GM18511 (cell line): ENCODE measurements around the gene HEXD.

Experiments used
- ATAC-seq: cut with Tn5 transposase; IDR thresholded peaks from one replicate; pipeline ENCODE4 v1.9.1; 2021; ENCODE audit warnings: mild to moderate bottlenecking, moderate library complexity; ENCODE audit not compliant: unreplicated experiment

Gene HEXD

DNA sequence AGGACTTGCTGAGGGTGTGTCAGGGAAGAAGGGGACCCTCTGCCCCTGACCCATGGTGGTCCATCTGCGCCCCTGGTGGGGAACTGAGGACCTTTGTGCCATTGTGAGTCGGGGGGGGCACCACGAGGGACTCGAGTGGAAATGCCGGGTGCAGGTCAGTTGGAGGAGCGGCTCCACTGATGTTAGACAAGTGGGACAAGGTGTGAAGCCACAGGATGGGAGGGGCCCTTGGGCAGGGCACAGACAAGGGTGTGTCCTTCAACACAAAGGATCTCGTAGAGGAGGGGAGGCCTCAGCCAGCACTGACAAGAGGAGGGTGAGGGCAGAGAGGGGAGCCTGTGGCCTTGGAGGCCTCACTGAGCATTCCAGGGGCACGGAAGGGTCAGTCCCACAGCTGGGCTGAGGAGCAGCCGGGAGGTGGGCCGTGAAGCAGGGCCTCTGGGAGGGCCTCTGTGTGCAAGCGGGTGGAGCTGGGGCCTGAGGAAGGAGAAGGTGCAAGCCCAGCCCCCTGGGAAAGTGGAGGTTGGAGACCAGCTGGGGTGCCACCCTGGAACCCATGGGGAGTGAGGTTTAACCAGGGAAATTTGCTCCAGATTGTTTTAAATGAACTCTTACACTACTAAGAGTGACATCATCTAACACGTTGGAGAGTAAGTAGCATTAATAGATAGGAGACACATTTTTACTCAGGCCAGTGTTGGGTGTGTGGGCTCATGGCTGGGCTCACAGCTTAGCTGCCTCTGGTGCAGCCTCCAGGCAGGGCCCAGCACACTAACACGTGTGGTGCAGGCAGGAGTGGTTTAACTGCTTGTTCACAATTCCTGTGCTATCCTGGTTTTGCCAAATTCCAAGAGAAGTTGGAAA lies 68.3 kb downstream of the HEXD start:
- ATAC-seq, result no peak

- no peak for ATAC-seq
These were observed 69.8 kb downstream of the HEXD start for GRCh38 chr17:82487910-82488309.

- no peak for ATAC-seq
These were observed 71.0 kb downstream of the HEXD start for GRCh38 chr17:82489117-82489516.

DNA sequence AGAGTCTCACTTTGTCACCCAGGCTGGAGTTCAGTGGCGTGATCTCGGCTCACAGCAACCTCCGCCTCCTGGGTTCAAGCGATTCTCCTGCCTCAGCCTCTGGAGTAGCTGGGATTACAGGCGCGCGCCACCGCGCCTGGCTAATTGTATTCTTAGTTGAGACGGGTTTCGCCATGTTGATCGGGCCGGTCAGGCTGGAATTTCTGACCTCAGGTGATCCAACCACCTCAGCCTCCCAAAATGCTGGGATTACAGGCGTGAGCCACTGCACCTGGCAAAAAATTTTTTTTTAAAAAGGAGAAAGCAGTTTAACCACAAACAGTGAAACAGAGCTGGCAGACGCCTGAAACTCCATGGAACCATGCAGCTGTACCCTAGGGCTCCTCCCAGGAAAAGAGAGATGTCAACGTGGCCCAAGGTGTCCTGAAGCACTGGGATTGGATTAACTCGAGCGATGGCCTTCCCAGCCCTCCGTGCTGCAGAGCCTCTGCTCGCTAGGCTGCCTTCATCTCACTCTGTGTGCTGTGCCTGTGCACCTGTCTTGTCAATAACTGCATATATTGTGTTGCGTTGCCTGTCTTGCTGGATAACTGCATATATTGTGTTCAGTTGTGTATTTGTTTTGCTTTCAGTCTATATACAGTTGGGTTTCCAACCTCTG lies 71.8 kb downstream of the HEXD start:
- no peak for ATAC-seq

DNA sequence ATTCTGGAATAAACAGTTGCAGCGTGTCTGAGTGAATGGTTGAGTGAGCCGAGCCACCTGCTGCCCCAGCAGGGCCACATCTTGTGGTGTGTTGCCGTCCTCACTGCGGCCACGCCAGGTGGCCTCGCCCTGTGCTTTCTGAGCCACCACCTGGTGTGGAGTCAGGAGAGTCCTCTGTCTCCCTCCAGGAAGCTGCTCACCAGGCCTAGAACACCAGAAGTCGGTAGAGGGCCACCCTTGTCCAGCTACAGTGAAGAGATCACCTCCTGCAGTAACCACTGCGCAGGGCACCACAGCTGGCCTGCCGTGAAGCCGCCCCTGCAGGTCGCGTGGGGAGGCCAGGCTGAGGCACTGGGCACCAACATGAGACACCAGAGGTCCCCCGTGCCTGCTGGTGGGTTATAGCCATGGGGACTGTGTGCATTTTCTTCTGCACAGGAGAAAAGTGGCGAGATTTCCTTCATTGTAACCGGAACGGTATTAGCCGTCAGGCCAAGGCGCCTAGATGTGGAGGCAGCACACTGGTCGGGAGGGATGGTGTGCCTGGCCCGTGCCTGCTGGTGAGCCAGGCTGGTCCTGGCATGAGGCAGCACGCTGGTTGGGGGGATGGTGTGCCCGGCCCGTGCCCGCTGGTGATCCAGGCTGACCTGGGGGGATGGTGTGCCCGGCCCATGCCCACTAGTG lies 72.5 kb downstream of the HEXD start:
- no peak for ATAC-seq

DNA sequence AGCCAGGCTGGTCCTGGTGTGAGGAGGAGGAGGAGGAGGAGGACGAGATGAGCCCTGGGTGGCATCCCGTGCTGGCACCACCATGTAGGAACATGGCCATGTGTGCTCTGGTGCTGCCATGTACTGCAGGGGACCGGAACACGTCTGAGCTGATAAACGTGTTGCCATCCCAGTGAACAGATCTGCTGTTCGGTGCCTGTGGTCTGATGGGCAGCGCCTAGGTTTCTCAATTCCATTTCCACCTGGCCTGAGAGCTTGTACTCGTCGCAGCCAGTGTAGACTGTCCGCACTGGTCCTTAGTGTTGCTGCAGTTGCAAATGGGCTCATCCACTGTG lies 73.0 kb downstream of the HEXD start:
- no peak for ATAC-seq

- no peak for ATAC-seq
These were observed 73.4 kb downstream of the HEXD start for GRCh38 chr17:82491533-82491932.
